NB4 (cell line): ENCODE results near the gene ARHGAP15.

Experiments used
- DNase-seq: peaks from one replicate; pipeline ENCODE4 v3.0.0; 2010; ENCODE audit warnings: low read depth
- H3K4me3 ChIP-seq: one replicate; pipeline ENCODE4 v1.5.1; 2011; ENCODE audit warnings: mild to moderate bottlenecking, low read depth, low read length, moderate library complexity
- MYC ChIP-seq: IDR thresholded peaks from 2 replicates; pipeline ENCODE4 v1.6.1; 2011; ENCODE audit warnings: low read depth, low read length
- POLR2A ChIP-seq: IDR thresholded peaks from 2 replicates; pipeline ENCODE4 v1.6.1; 2011; ENCODE audit warnings: mild to moderate bottlenecking; ENCODE audit not compliant: insufficient read length; ENCODE audit errors: extremely low read depth
- TF ChIP-seq, protein P1 (sequence below): IDR thresholded peaks from one replicate; pipeline ENCODE4 v1.5.1; 2012; ENCODE audit warnings: low read depth, low read length
- TF ChIP-seq, protein P2 (sequence below): IDR thresholded peaks from 2 replicates; pipeline ENCODE4 v1.6.1; 2011; ENCODE audit warnings: low read depth, low read length

The ARHGAP15 gene

DNA sequence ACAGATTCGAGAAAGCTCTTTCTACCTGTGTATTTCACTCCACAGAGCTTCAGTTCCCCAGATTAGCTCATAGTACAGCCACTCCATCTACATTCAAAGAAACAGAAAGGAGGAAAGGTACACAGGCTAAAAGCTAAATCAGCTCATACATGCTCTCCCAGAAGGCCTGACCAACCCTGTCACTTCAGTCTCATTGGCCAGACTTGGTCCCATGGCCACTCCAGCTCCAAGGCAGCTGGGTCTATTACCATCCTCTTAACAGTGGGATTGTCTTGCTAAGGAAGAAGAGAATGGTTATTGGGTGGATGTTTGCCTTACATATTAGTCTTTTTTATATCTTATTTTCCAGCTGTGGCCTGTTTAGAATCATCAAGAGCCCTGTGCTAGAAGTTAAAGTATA lies 572.6 kb downstream of the ARHGAP15 start:
- DNase-seq = no peak
- H3K4me3 ChIP-seq = no peak overlapping the region
- TF ChIP-seq MYC (no peak), POLR2A (no peak)
- TF ChIP-seq, protein P1, sequence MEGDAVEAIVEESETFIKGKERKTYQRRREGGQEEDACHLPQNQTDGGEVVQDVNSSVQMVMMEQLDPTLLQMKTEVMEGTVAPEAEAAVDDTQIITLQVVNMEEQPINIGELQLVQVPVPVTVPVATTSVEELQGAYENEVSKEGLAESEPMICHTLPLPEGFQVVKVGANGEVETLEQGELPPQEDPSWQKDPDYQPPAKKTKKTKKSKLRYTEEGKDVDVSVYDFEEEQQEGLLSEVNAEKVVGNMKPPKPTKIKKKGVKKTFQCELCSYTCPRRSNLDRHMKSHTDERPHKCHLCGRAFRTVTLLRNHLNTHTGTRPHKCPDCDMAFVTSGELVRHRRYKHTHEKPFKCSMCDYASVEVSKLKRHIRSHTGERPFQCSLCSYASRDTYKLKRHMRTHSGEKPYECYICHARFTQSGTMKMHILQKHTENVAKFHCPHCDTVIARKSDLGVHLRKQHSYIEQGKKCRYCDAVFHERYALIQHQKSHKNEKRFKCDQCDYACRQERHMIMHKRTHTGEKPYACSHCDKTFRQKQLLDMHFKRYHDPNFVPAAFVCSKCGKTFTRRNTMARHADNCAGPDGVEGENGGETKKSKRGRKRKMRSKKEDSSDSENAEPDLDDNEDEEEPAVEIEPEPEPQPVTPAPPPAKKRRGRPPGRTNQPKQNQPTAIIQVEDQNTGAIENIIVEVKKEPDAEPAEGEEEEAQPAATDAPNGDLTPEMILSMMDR = no peak
- TF ChIP-seq, protein P2, sequence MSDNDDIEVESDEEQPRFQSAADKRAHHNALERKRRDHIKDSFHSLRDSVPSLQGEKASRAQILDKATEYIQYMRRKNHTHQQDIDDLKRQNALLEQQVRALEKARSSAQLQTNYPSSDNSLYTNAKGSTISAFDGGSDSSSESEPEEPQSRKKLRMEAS = no peak

DNA sequence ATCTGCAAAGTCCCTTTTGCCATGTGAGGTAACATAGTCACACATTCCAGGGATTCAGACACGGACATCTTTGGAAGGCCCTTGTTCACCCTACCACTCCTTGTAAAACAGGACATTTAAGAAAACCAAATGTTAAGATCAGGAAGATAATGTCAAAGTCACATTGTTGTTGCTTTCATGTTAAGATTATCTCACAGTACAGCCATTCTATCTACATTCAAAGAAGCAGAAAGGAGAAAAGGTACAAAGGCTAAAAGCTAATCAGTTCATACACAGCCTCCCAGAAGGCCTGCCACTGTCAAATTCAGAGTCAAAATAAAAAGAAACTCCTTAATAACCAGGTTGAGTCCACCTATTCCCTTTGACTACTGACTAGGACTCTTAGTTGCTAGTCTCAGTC lies 573.7 kb downstream of the ARHGAP15 start:
- TF ChIP-seq, protein P1 = no peak
- TF ChIP-seq, protein P2 = no peak
- TF ChIP-seq MYC (no peak), POLR2A (no peak)
- DNase-seq = no peak

DNA sequence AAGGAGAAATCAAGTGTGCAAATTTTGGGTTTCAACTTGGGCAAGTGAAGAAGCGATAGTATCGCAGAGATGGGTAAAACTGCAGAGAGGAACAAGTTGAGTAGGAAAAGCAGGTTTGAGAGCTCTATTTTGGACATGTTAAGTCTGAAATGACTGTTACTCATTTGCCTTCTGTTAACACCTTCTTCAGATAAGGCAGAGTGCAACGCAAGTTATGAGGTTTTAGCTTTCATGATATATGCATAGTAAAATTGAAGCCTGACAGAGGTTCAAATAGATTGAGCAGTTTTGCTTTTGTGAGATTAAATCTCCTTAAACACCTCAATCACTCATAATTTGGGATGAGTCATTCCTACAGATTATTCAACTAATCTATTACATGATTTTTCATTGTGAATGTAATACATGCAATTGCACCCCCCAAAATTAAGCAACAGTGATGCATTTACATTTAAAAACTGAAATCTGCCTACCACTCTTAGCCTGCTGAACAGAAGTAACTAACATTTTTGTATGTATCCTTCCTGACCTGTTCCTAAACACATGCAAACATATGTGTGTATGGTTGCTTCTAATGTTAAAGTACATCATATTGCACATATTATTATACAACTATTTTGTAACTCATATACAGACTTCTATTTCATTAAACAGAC lies 575.4 kb downstream of the ARHGAP15 start:
- DNase-seq = no peak
- TF ChIP-seq, protein P2 = no peak
- TF ChIP-seq MYC (no peak), POLR2A (no peak)
- TF ChIP-seq, protein P1 = no peak
- no peak overlapping the region for H3K4me3 ChIP-seq

More for the DNA sequence above, 573.7 kb downstream of the ARHGAP15 start:
- H3K4me3 ChIP-seq = no peak overlapping the region

DNA sequence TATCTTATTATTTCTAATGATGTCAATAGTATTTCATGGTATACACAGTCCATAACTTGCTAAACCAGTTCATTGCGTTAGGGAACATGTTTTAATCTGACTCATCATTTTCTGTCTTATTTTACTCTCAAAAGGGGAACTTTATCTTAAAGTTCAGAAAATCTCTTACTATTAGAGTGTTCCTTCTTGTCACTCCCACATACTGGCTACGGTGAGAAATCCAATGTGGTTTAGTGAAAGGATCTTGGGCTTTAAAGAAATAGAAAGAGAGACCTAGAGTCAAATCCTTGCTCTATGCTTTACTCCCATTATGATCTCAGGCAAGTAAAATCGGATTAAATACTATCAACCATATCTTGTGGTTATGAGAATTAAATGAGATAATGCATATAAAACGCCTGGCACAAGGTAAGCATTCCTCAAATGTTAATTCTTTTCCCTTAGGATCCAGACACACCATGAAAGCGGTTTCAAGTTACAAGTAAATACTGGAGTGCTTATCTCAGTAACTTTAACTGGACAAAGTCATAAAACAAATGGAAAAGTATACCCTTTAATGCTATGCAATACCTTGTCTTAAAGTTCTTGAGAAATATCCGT lies 576.0 kb downstream of the ARHGAP15 start:
- peak; percentile 61 for DNase-seq
- H3K4me3 ChIP-seq = no peak overlapping the region
- TF ChIP-seq POLR2A = no peak

DNA sequence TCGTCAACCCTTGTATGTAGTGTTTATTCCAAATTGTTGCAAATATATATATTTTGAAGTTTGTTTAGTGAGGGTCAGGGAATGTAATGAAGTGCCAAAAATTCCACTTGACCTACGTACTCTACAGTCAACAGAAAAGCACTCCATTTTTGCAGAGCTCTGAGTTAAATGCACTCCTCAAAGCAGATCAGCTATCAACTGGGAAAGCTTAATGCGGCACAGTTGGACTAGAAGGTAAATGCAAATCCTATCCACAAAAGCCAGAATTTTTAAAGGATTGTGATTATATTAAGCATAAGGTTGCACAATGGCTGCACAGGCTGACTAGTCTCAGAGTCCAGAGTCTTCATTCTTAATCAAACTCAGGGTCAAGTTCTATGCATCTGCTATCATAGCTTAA lies 577.1 kb downstream of the ARHGAP15 start:
- TF ChIP-seq MYC (no peak), POLR2A (no peak)
- TF ChIP-seq, protein P1 = no peak
- TF ChIP-seq, protein P2 = no peak
- DNase-seq = no peak
- H3K4me3 ChIP-seq = no peak overlapping the region

DNA sequence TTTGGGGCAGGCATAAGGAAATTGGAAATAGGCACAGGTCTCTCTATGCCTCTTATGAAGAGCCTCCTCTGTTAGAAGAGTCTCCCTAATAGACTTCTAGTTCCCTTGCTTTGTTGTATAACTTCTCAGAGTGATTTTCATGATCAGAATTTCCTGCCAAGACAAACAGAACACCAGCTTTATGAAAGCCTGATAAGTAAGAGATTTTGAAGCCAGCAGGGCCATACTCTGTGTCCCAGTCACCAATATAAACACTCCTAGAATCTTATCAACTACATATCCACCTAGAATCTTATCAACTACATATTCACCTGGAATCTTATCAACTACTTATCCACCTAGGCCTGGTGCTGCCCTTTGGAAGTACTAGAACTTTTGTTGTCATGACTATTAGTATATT lies 579.5 kb downstream of the ARHGAP15 start:
- TF ChIP-seq, protein P1 = no peak
- TF ChIP-seq, protein P2 = no peak
- TF ChIP-seq POLR2A (no peak), MYC (no peak)
- no peak for DNase-seq
- no peak overlapping the region for H3K4me3 ChIP-seq
